HepG2 (cell line): ENCODE data around the gene LCN1. TPM values are rescaled to one million over a fixed set of nuclear protein-coding genes. Genes with fewer than 3 reads are reported as not detected.

Experiments
- ATAC-seq: fragments of 200-7000 bp; cut with Tn5 transposase; 3 replicates; pipeline ENCODE4 v1.9.1; 2020; ENCODE audit warnings: mild to moderate bottlenecking, moderate library complexity
- BruUV-seq: library from RNA; stranded (reverse); fragments of 400-500 nt; replicated peaks from 2 replicates; lab custom pipeline; 2021; lab: Mats Ljungman, UMichigan
- CTCF ChIA-PET: fragments of 300-600 bp; formaldehyde crosslinking; extraction: SDS; loops from one replicate; lab custom pipeline; 2021; ENCODE audit warnings: low total read pairs, inconsistent platforms, low intra/inter-chr PET ratio; lab: Yijun Ruan, JAX
- POLR2A ChIA-PET: fragments of 350-600 bp; sonication (Branson Sonifier 250); formaldehyde crosslinking; loops from one replicate; lab custom pipeline; 2020; ENCODE audit warnings: antibody characterized with exemption, inconsistent platforms; lab: Yijun Ruan, JAX
- DNase-seq: peaks from one replicate; pipeline ENCODE4 v3.0.0-alpha.2; 2015; ENCODE audit warnings: low spot score
- FAIRE-seq: peaks from 3 replicates; lab custom pipeline; 2011; peaks lifted over from hg19 to GRCh38; lab: Jason Lieb, UNC
- H2AFZ ChIP-seq: one replicate; pipeline ENCODE4 v1.6.1; 2011; ENCODE audit warnings: low read length, inconsistent platforms
- H3K27ac ChIP-seq: fragments of 300-600 bp; 3 replicates; pipeline ENCODE4 v1.8.0; 2011; ENCODE audit warnings: mixed run types, mild to moderate bottlenecking, mixed read lengths, low read length, inconsistent platforms; ENCODE audit not compliant: insufficient read depth; ENCODE audit errors: extremely low read length
- H3K27me3 ChIP-seq, 2 experiments: fragments of 200-600 bp in 1 of 2; 2 replicates in 1 of 2; 3 replicates in 1 of 2; pipeline versions ENCODE4 v1.6.0 to v1.8.0; 2011; ENCODE audit warnings: low read length in 2 of 2, mild to moderate bottlenecking in 2 of 2, moderate library complexity in 2 of 2, inconsistent platforms in 1 of 2; ENCODE audit not compliant: insufficient read depth in 2 of 2, control insufficient read depth in 1 of 2
- H3K36me3 ChIP-seq, 2 experiments: fragments of 200-600 bp in 1 of 2; replicated peaks in 1 of 2; 2 replicates in 1 of 2; 3 replicates in 1 of 2; pipeline versions ENCODE4 v1.5.1 to v1.8.0; 2011; ENCODE audit warnings: low read length in 2 of 2, inconsistent platforms in 1 of 2; ENCODE audit not compliant: insufficient read depth in 2 of 2, control insufficient read depth in 1 of 2
- H3K4me1 ChIP-seq: 2 replicates; pipeline ENCODE4 v1.5.1; 2012; ENCODE audit warnings: low read length, inconsistent platforms; ENCODE audit not compliant: insufficient read depth
- H3K4me2 ChIP-seq: 2 replicates; pipeline ENCODE4 v1.6.0; 2011; ENCODE audit warnings: low read depth, low read length, inconsistent platforms
- H3K4me3 ChIP-seq, 3 experiments: fragments of 200-600 bp in 1 of 3; sonication (generic), shearing (Covaris generic) in 1 of 3; replicated peaks in 1 of 3; 2 replicates each; pipeline ENCODE4 v1.5.1; 2011 to 2016; ENCODE audit warnings: low read length in 3 of 3, inconsistent platforms in 2 of 3, low read depth in 2 of 3, mild to moderate bottlenecking in 2 of 3, control low read depth in 1 of 3, mixed read lengths in 1 of 3; ENCODE audit not compliant: insufficient read depth in 1 of 3
- H3K79me2 ChIP-seq: one replicate; pipeline ENCODE4 v1.6.1; 2011; ENCODE audit warnings: low read length, inconsistent platforms; ENCODE audit not compliant: insufficient read depth
- H3K9ac ChIP-seq: 2 replicates; pipeline ENCODE4 v1.6.0; 2011; ENCODE audit warnings: mild to moderate bottlenecking, low read depth, low read length, inconsistent platforms; ENCODE audit not compliant: insufficient read depth
- H3K9me3 ChIP-seq: 2 replicates; pipeline ENCODE4 v1.5.1; 2012; ENCODE audit warnings: mild to moderate bottlenecking, low read length
- H4K20me1 ChIP-seq: 2 replicates; pipeline ENCODE4 v1.6.0; 2011; ENCODE audit warnings: inconsistent platforms, mild to moderate bottlenecking, low read length, moderate library complexity; ENCODE audit not compliant: insufficient read depth
- ATF7 ChIP-seq, 2 experiments: fragments of 450-650 bp in 1 of 2; sonication (generic) in 1 of 2; formaldehyde crosslinking in 1 of 2; IDR thresholded peaks; 2 replicates each; pipeline versions ENCODE4 v1.4.0 to v1.6.1; 2016 to 2020; ENCODE audit warnings: antibody characterized with exemption in 1 of 2, mild to moderate bottlenecking in 1 of 2, missing genetic modification reagents in 1 of 2
- CREB1 ChIP-seq, 2 experiments: fragments of 450-650 bp in 1 of 2; IDR thresholded peaks; 2 replicates each; pipeline ENCODE4 v1.6.1; 2016 to 2017; ENCODE audit warnings: control low read depth in 1 of 2, mild to moderate bottlenecking in 1 of 2, missing compliant biosample characterization in 1 of 2, missing genetic modification characterization in 1 of 2
- FOSL2 ChIP-seq: sonication (generic); formaldehyde crosslinking; IDR thresholded peaks from 2 replicates; pipeline ENCODE4 v1.4.0; 2020; ENCODE audit warnings: missing genetic modification reagents
- HDAC6 ChIP-seq: fragments of 200-600 bp; sonication (generic); IDR thresholded peaks from 2 replicates; pipeline ENCODE4 v1.7.0; 2017; ENCODE audit warnings: mild to moderate bottlenecking, antibody characterized with exemption, low read length, low read depth
- TP53 ChIP-seq: sonication (generic); formaldehyde crosslinking; conservative IDR thresholded peaks from 2 replicates; pipeline ENCODE4 v1.4.0; 2020; ENCODE audit warnings: missing genetic modification reagents
- XBP1 ChIP-seq: sonication (generic); formaldehyde crosslinking; IDR thresholded peaks from 2 replicates; pipeline ENCODE4 v1.5.0; 2020; ENCODE audit warnings: missing genetic modification reagents
- ZBTB21 ChIP-seq: sonication (generic); formaldehyde crosslinking; IDR thresholded peaks from 2 replicates; pipeline ENCODE4 v1.4.0; 2020; ENCODE audit warnings: missing genetic modification reagents
- ZC3H4 ChIP-seq: sonication (generic); formaldehyde crosslinking; IDR thresholded peaks from 2 replicates; pipeline ENCODE4 v1.4.0; 2020; ENCODE audit warnings: missing genetic modification reagents, borderline replicate concordance
- ZNF142 ChIP-seq: sonication (generic); formaldehyde crosslinking; IDR thresholded peaks from 2 replicates; pipeline ENCODE4 v1.4.0; 2020; ENCODE audit warnings: missing genetic modification reagents
- ZNF160 ChIP-seq: sonication (generic); formaldehyde crosslinking; IDR thresholded peaks from 2 replicates; pipeline ENCODE4 v1.8.0; 2022; ENCODE audit warnings: mild to moderate bottlenecking, inconsistent platforms, missing genetic modification reagents
- ZNF17 ChIP-seq: sonication (generic); formaldehyde crosslinking; IDR thresholded peaks from 2 replicates; pipeline ENCODE4 v1.5.0; 2020; ENCODE audit warnings: mild to moderate bottlenecking, missing genetic modification reagents
- WGBS: methylation state at CpG from one replicate; pipeline ENCODE4 v1.1.6; 2017; ENCODE audit warnings: low lambda C conversion rate; 5-methylcytosine and 5-hydroxymethylcytosine counted together
- in situ Hi-C: cut with HindIII; loops from 2 replicates; pipeline ENCODE4 v1.10.0; 2017; ENCODE audit warnings: low pct_unique_long_range_greater_than_20kb; ENCODE audit not compliant: extremely low pct_ligation_motif_present
- intact Hi-C: fragments of 100-400 bp; cut with micrococcal nuclease; formaldehyde crosslinking; loops from one replicate; pipeline ENCODE4 v1.10.0; 2022; ENCODE audit not compliant: unreplicated experiment
- polyA plus RNA-seq, 8 experiments: library from polyadenylated mRNA; depleted of rRNA in 3 of 8; stranded (reverse) in 7 of 8; unstranded in 1 of 8; fragments of >200 nt; fragmentation: Illumina TruSeq in 4 of 8; extraction: Trizol in 4 of 8; gene quantifications; 2 replicates each; pipeline versions ENCODE4 v1.2.1 to v1.2.3, GENCODE V29; 2011 to 2016; ENCODE audit warnings: low read depth in 4 of 8, missing spikeins in 1 of 8, mixed read lengths in 1 of 8; ENCODE audit not compliant: insufficient read depth in 1 of 8
- total RNA-seq, 5 experiments: library from RNA; depleted of rRNA; stranded (reverse); fragments of >200 nt; fragmentation: Illumina TruSeq; extraction: Trizol; gene quantifications; 2 replicates each; pipeline ENCODE4 v1.2.3, GENCODE V29; 2016; ENCODE audit warnings: low read depth in 1 of 5
- TF ChIP-seq, protein P1 (sequence below): sonication (generic); formaldehyde crosslinking; IDR thresholded peaks from 2 replicates; pipeline ENCODE4 v1.4.0; 2020; ENCODE audit warnings: missing genetic modification reagents
- TF ChIP-seq, protein P2 (sequence below): sonication (generic); formaldehyde crosslinking; IDR thresholded peaks from 2 replicates; pipeline ENCODE4 v1.5.0; 2020; ENCODE audit warnings: missing genetic modification reagents

The LCN1 gene
- total and polyA plus RNA-seq, 2 of the 13 experiments (the other 11 are each of a cell fraction or from before 2014, with no cell fraction given), result not detected

- no peak for TF ChIP-seq ZNF142 (CRISPR knock-in tag)
- TF ChIP-seq ZNF160, result no peak
These were observed 38.4 kb downstream of the LCN1 start (continued) for GRCh38 chr9:135559606-135560005.

DNA sequence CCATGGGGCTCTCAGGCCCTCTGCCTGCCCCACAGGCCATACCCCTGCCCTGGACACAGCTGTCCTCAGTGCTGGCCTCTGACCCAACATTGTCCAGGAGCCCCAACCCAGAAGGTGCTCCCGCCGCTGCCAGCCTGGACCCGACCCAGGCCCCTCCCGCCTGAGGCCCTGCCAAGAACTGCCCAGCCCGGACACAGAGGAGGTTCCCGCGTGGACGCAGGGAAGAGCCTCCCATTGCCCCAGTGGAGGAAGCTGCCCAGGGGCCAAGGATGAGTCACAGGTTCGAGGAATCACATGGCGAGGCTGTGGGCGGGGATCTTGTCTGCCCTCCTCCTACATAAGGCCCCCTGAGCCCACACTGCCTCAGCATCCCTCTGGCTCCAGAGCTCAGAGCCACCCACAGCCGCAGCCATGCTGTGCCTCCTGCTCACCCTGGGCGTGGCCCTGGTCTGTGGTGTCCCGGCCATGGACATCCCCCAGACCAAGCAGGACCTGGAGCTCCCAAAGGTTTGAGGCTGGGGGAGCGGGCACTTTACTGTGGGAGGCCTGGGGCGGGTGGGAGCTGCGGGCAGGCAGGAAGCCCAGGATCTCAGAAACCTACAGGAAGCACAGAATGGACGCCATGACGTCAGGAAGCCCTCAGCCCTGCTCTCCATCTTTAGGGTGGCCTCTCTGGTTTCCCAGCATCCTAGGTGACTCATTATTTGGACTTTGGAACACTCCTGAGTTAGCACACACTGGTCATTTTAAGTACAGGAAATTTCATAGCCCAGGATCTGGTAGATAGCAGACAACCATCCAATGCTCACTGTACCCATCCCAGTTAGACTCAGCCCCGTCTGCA, 40.4 kb downstream of the LCN1 start, which contains the start of gene PAEP:
PAEP (plus strand) TSS at position 366 of the 844 bp plus-strand sequence.
- intact Hi-C loops, result no loop called here
- no TSS peak for BruUV-seq
- peak; percentile 56 for DNase-seq
- 36% methylated on average over 6 of the region's 20 CpGs for WGBS
- POLR2A ChIA-PET, result no interaction called here
- in situ Hi-C loops, result no loop called here
- Histone ChIP-seq H3K9ac (no peak within 1 kb of the TSS), H3K9me3 (no peaks in the 10 kb centered on the region), H3K4me2 (no peak within 1 kb of the TSS), H3K36me3 (no peaks in the 10 kb centered on the region), H3K4me3 (peak within 1 kb of the TSS in 1 of 3 experiments; percentile 6; a peak in 1 of 6 replicates), H3K27me3 (peaks cover 4 to 21% of the 10 kb centered on the region in 2 experiments; a peak in 4 of 5 replicates), H2AFZ (no peak within 1 kb of the TSS), H4K20me1 (no peaks in the 10 kb centered on the region), H3K4me1 (peaks cover 17% of the 10 kb centered on the region), H3K79me2 (no peaks in the 10 kb centered on the region), H3K27ac (no peak within 1 kb of the TSS)
- FAIRE-seq, result no peak
- peak; percentile 65 for ATAC-seq
- CTCF ChIA-PET, result no interaction called here
- TF ChIP-seq, protein P1, sequence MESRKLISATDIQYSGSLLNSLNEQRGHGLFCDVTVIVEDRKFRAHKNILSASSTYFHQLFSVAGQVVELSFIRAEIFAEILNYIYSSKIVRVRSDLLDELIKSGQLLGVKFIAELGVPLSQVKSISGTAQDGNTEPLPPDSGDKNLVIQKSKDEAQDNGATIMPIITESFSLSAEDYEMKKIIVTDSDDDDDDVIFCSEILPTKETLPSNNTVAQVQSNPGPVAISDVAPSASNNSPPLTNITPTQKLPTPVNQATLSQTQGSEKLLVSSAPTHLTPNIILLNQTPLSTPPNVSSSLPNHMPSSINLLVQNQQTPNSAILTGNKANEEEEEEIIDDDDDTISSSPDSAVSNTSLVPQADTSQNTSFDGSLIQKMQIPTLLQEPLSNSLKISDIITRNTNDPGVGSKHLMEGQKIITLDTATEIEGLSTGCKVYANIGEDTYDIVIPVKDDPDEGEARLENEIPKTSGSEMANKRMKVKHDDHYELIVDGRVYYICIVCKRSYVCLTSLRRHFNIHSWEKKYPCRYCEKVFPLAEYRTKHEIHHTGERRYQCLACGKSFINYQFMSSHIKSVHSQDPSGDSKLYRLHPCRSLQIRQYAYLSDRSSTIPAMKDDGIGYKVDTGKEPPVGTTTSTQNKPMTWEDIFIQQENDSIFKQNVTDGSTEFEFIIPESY (CRISPR knock-in tag), result peak; percentile 42; the same call in 1 of the 2 replicates
- TF ChIP-seq, protein P2, sequence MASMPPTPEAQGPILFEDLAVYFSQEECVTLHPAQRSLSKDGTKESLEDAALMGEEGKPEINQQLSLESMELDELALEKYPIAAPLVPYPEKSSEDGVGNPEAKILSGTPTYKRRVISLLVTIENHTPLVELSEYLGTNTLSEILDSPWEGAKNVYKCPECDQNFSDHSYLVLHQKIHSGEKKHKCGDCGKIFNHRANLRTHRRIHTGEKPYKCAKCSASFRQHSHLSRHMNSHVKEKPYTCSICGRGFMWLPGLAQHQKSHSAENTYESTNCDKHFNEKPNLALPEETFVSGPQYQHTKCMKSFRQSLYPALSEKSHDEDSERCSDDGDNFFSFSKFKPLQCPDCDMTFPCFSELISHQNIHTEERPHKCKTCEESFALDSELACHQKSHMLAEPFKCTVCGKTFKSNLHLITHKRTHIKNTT (CRISPR knock-in tag), result no peak
- TF ChIP-seq XBP1 (CRISPR knock-in tag) (no peak), ZBTB21 (CRISPR knock-in tag) (peak; percentile 80), HDAC6 (no peak), FOSL2 (CRISPR knock-in tag) (peak; percentile 88), ZC3H4 (CRISPR knock-in tag) (no peak), TP53 (CRISPR knock-in tag) (no peak), ATF7 (IDR thresholded peaks at IDR 0.05) (0 out of 2 replicates have a peak, but pooled peaks have one; percentile 8), ATF7 (CRISPR knock-in tag; IDR thresholded peaks at IDR 0.05) (no peak), CREB1 (IDR thresholded peaks at IDR 0.05) (peak; percentile 81), CREB1 (CRISPR knock-in tag; IDR thresholded peaks at IDR 0.05) (no peak), ZNF17 (CRISPR knock-in tag) (no peak)
